GM12874 (cell line): ENCODE data around the gene SLC9B2.

Source experiments
- TF ChIP-seq, protein P1 (sequence below): IDR thresholded peaks from 2 replicates; pipeline ENCODE4 v1.5.1; 2011; ENCODE audit warnings: low read depth, mild to moderate bottlenecking, control low read depth, low read length, moderate library complexity; ENCODE audit not compliant: insufficient read depth

The SLC9B2 gene

GRCh38 chr4:103075435-103075893 lies 1.1 kb downstream of the SLC9B2 start:
- TF ChIP-seq, protein P1, sequence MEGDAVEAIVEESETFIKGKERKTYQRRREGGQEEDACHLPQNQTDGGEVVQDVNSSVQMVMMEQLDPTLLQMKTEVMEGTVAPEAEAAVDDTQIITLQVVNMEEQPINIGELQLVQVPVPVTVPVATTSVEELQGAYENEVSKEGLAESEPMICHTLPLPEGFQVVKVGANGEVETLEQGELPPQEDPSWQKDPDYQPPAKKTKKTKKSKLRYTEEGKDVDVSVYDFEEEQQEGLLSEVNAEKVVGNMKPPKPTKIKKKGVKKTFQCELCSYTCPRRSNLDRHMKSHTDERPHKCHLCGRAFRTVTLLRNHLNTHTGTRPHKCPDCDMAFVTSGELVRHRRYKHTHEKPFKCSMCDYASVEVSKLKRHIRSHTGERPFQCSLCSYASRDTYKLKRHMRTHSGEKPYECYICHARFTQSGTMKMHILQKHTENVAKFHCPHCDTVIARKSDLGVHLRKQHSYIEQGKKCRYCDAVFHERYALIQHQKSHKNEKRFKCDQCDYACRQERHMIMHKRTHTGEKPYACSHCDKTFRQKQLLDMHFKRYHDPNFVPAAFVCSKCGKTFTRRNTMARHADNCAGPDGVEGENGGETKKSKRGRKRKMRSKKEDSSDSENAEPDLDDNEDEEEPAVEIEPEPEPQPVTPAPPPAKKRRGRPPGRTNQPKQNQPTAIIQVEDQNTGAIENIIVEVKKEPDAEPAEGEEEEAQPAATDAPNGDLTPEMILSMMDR = no peak

GRCh38 chr4:103074744-103075434 lies 1.7 kb downstream of the SLC9B2 start:
- TF ChIP-seq, protein P1 = no peak

GRCh38 chr4:103073792-103074438 lies 2.6 kb downstream of the SLC9B2 start:
- TF ChIP-seq, protein P1 = no peak

DNA sequence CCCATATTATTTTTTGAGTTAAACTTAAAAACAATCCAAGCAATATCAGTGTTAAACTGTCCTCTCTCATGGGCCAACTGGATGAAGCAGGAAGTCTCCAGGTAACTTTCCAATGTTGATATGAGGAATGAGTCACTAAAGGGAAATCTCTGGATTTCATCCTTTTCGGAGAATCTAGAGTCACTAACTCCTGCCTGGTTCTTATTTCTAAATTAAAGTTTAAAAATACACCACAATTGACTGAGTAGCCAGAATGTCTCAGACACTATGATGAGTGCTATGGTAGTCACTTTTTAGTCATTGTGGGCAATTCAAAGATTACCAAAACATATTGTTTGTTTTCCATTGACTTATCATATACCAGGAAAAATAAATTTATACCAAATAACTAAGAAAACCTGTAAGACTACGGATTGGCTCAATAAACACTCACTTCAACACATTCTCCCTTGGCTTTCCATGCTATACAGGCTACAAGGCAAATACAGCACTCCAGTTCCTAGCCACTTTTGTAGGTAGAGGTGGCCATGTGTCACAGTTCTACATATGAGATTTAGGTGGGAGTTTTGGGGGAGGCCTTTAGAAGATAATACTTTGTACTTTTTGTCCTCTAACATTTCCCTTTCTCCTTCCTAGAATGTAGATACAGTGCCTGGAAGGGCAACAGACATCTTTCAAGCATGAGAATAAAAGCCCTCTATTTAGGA lies 8.6 kb downstream of the SLC9B2 start:
- TF ChIP-seq, protein P1 = no peak

- TF ChIP-seq, protein P1 = no peak
Measured at GRCh38 chr4:103060453-103061148, 16.0 kb downstream of the SLC9B2 start.

DNA sequence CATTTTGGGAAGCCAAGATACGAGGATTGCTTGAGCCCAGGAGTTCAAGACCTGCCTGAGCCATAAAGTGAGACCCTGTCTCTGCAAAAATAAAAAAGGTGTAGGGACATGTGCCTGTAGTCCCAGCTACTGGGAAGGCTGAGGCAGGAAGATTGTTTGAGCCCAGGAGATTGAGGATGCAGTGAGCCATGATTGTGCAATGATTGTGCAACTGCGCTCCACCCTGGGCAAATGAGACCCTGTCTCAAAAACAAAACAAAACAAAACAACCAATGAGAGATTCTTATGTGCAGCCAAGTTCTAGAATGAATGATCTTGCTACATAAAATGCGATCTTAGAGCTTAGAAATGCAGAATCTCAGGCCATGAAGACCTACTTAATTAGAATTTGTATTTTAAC lies 22.5 kb downstream of the SLC9B2 start:
- TF ChIP-seq, protein P1 = no peak

DNA sequence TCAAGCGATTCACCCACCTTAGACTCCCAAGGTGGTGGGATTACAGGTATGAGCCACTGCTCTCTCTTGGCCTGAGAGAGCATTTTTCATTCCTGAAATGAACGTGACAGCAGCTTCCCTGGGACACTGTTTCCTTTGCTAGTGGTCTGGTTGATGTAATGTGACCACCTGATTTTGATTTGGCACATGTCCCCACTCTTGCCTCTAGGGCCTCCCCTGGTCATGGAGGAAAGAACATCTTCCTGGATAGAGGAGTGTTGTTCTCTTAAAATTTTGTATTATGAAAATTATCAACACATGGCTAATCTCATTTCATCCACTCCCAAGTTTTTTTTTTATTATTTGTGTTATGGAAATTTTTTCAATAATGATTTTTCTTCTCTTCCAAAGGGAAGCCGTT lies 23.8 kb downstream of the SLC9B2 start:
- TF ChIP-seq, protein P1 = no peak
